ENCODE data around the gene DMD.
"Not testable (repeated sequence)": the region's sequence is repeated elsewhere in the genome, so short reads cannot be mapped to it uniquely, and the experiment has no call there.

The DMD gene

GRCh38 chrX:32749070-32749469, 462.3 kb downstream of the DMD start:
- H3K9me3 Mint-ChIP-seq = no peaks in the 10 kb centered on the region
- no peak for TF ChIP-seq CTCF (IDR thresholded peaks at IDR 0.05; ENCODE audit: unreplicated experiment in 3 of 3)
- H3K36me3 Mint-ChIP-seq (ENCODE audit: low read depth) = no peaks in the 10 kb centered on the region
- H3K27ac Mint-ChIP-seq = no peak overlapping the region
- H3K4me1 Mint-ChIP-seq = peaks cover 6% of the 10 kb centered on the region
- no peak overlapping the region for H3K4me3 Mint-ChIP-seq
- no peaks in the 10 kb centered on the region for H3K27me3 Mint-ChIP-seq (ENCODE audit: low read depth)

GRCh38 chrX:32745323-32745722, 466.0 kb downstream of the DMD start:
- no peak for TF ChIP-seq CTCF (IDR thresholded peaks at IDR 0.05; ENCODE audit: unreplicated experiment in 3 of 3)
- H3K36me3 Mint-ChIP-seq (ENCODE audit: low read depth) = no peaks in the 10 kb centered on the region
- no peak overlapping the region for H3K4me3 Mint-ChIP-seq
- peaks cover 6% of the 10 kb centered on the region for H3K4me1 Mint-ChIP-seq
- H3K27ac Mint-ChIP-seq = no peak overlapping the region
- H3K9me3 Mint-ChIP-seq = no peaks in the 10 kb centered on the region
- no peaks in the 10 kb centered on the region for H3K27me3 Mint-ChIP-seq (ENCODE audit: low read depth)

- Mint-ChIP-seq H3K27ac (no peak overlapping the region), H3K4me1 (peaks cover 6% of the 10 kb centered on the region), H3K27me3 (ENCODE audit: low read depth) (no peaks in the 10 kb centered on the region), H3K9me3 (no peaks in the 10 kb centered on the region), H3K36me3 (ENCODE audit: low read depth) (no peaks in the 10 kb centered on the region), H3K4me3 (no peak overlapping the region)
- TF ChIP-seq CTCF (IDR thresholded peaks at IDR 0.05; ENCODE audit: unreplicated experiment in 3 of 3) = no peak
Measured at GRCh38 chrX:32744921-32745320, 466.4 kb downstream of the DMD start.

GRCh38 chrX:32741910-32742309, 469.4 kb downstream of the DMD start:
- no peaks in the 10 kb centered on the region for H3K9me3 Mint-ChIP-seq
- peaks cover 6% of the 10 kb centered on the region for H3K4me1 Mint-ChIP-seq
- no peaks in the 10 kb centered on the region for H3K27me3 Mint-ChIP-seq (ENCODE audit: low read depth)
- H3K4me3 Mint-ChIP-seq = no peak overlapping the region
- no peaks in the 10 kb centered on the region for H3K36me3 Mint-ChIP-seq (ENCODE audit: low read depth)
- H3K27ac Mint-ChIP-seq = no peak overlapping the region
- no peak for TF ChIP-seq CTCF (IDR thresholded peaks at IDR 0.05; ENCODE audit: unreplicated experiment in 3 of 3)

- H3K27ac Mint-ChIP-seq = no peak overlapping the region
- H3K36me3 Mint-ChIP-seq (ENCODE audit: low read depth) = no peaks in the 10 kb centered on the region
- no peaks in the 10 kb centered on the region for H3K9me3 Mint-ChIP-seq
- TF ChIP-seq CTCF (IDR thresholded peaks at IDR 0.05; ENCODE audit: unreplicated experiment in 3 of 3) = no peak
- H3K27me3 Mint-ChIP-seq (ENCODE audit: low read depth) = no peaks in the 10 kb centered on the region
- H3K4me3 Mint-ChIP-seq = no peak overlapping the region
- H3K4me1 Mint-ChIP-seq = no peaks in the 10 kb centered on the region
Measured at GRCh38 chrX:32708542-32708941, 502.8 kb downstream of the DMD start.

GRCh38 chrX:32705385-32705784, 506.0 kb downstream of the DMD start:
- H3K4me1 Mint-ChIP-seq; H3K27me3 Mint-ChIP-seq (ENCODE audit: low read depth); H3K36me3 Mint-ChIP-seq (ENCODE audit: low read depth); H3K9me3 Mint-ChIP-seq; H3K27ac Mint-ChIP-seq; H3K4me3 Mint-ChIP-seq: not testable (repeated sequence)

GRCh38 chrX:32687379-32687778, 524.0 kb downstream of the DMD start:
- Mint-ChIP-seq H3K27ac (no peak overlapping the region), H3K9me3 (no peaks in the 10 kb centered on the region), H3K4me1 (no peaks in the 10 kb centered on the region), H3K36me3 (ENCODE audit: low read depth) (no peaks in the 10 kb centered on the region), H3K27me3 (ENCODE audit: low read depth) (no peaks in the 10 kb centered on the region), H3K4me3 (no peak overlapping the region)
- no peak for TF ChIP-seq CTCF (IDR thresholded peaks at IDR 0.05; ENCODE audit: unreplicated experiment in 3 of 3)
